Brain microvascular endothelial cell (primary cell): ENCODE data around the gene ATRN.

Experiments used
- DNase-seq: peaks from one replicate; pipeline ENCODE4 v3.0.0-alpha.2; 2020
- H3K27ac ChIP-seq: fragments of 250-450 bp; sonication (Bioruptor Pico); 2 replicates; pipeline ENCODE4 v1.5.1; 2020; ENCODE audit warnings: mild to moderate bottlenecking, moderate library complexity
- H3K27me3 ChIP-seq: fragments of 250-450 bp; sonication (Bioruptor Pico); replicated peaks from 2 replicates; pipeline ENCODE4 v1.5.1; 2020; ENCODE audit warnings: mild to moderate bottlenecking
- H3K36me3 ChIP-seq: fragments of 250-450 bp; sonication (Bioruptor Pico); replicated peaks from 2 replicates; pipeline ENCODE4 v1.5.1; 2020; ENCODE audit warnings: mild to moderate bottlenecking
- H3K4me3 ChIP-seq: 2 replicates; pipeline ENCODE4 v1.5.1; 2011; ENCODE audit warnings: low read depth, mild to moderate bottlenecking, control low read depth, low read length, moderate library complexity
- CTCF ChIP-seq: IDR thresholded peaks from 2 replicates; pipeline ENCODE4 v1.5.1; 2011; ENCODE audit warnings: low read depth, mild to moderate bottlenecking, moderate library complexity, low read length, control low read depth, inconsistent platforms; ENCODE audit errors: missing control alignments
- in situ Hi-C: cut with HindIII; loops from 2 replicates; pipeline ENCODE4 v1.10.0; 2017; ENCODE audit warnings: low sequenced_read_pairs, low pct_ligation_motif_present

Gene ATRN

GRCh38 chr20:3449319-3449718, 21.5 kb upstream of the ATRN start:
- no peak for TF ChIP-seq CTCF
- Histone ChIP-seq H3K27me3 (no peaks in the 10 kb centered on the region), H3K27ac (no peak overlapping the region), H3K36me3 (no peaks in the 10 kb centered on the region), H3K4me3 (no peak overlapping the region)
- in situ Hi-C loops: no loop called here
- DNase-seq: no peak

- H3K27ac ChIP-seq: no peak overlapping the region
- in situ Hi-C loops: no loop called here
Measured at GRCh38 chr20:3452136-3452535, 18.7 kb upstream of the ATRN start.

GRCh38 chr20:3452690-3453089, 18.1 kb upstream of the ATRN start:
- DNase-seq: no peak
- in situ Hi-C loops: no loop called here
- no peak for TF ChIP-seq CTCF
- H3K4me3 ChIP-seq: no peak overlapping the region
- no peaks in the 10 kb centered on the region for H3K27me3 ChIP-seq
- no peak overlapping the region for H3K27ac ChIP-seq
- H3K36me3 ChIP-seq: no peaks in the 10 kb centered on the region

More at GRCh38 chr20:3452136-3452535, 18.7 kb upstream of the ATRN start:
- H3K4me3 ChIP-seq: no peak overlapping the region
- DNase-seq: no peak
- no peak for TF ChIP-seq CTCF
- H3K36me3 ChIP-seq: no peaks in the 10 kb centered on the region
- H3K27me3 ChIP-seq: no peaks in the 10 kb centered on the region

GRCh38 chr20:3454831-3455230, 16.0 kb upstream of the ATRN start:
- H3K27ac ChIP-seq: no peak overlapping the region
- H3K27me3 ChIP-seq: no peaks in the 10 kb centered on the region
- no peaks in the 10 kb centered on the region for H3K36me3 ChIP-seq
- no peak for TF ChIP-seq CTCF
- no peak for DNase-seq
- in situ Hi-C loops: no loop called here
- no peak overlapping the region for H3K4me3 ChIP-seq

- H3K27ac ChIP-seq: no peak overlapping the region
- H3K36me3 ChIP-seq: no peaks in the 10 kb centered on the region
- H3K4me3 ChIP-seq: no peak overlapping the region
- TF ChIP-seq CTCF: no peak
- H3K27me3 ChIP-seq: no peaks in the 10 kb centered on the region
- in situ Hi-C loops: no loop called here
- no peak for DNase-seq
Measured at GRCh38 chr20:3456648-3457047, 14.2 kb upstream of the ATRN start.

GRCh38 chr20:3459881-3460307, 10.9 kb upstream of the ATRN start:
- no peak for DNase-seq
- in situ Hi-C loops: no loop called here

More at GRCh38 chr20:3459881-3460307, 10.9 kb upstream of the ATRN start:
- Histone ChIP-seq H3K27ac (no peak overlapping the region), H3K4me3 (no peak overlapping the region), H3K36me3 (no peaks in the 10 kb centered on the region), H3K27me3 (no peaks in the 10 kb centered on the region)
- no peak for TF ChIP-seq CTCF
